HCT116 (cell line): ENCODE results near the gene ATRN.

Experiments used
- EZH2phosphoT487 ChIP-seq: fragments of 200-600 bp; IDR thresholded peaks from 2 replicates; pipeline ENCODE4 v1.6.1; 2018; ENCODE audit warnings: antibody characterized with exemption, borderline replicate concordance
- RAD21 ChIP-seq: IDR thresholded peaks from 2 replicates; pipeline ENCODE4 v1.6.1; 2012; ENCODE audit warnings: low read depth, mild to moderate bottlenecking
- TF ChIP-seq, protein P1 (sequence below): IDR thresholded peaks from 2 replicates; pipeline ENCODE4 v1.6.1; 2011; ENCODE audit warnings: mild to moderate bottlenecking, low read length, moderate library complexity; ENCODE audit not compliant: insufficient replicate concordance; ENCODE audit errors: extremely low read depth

DNA sequence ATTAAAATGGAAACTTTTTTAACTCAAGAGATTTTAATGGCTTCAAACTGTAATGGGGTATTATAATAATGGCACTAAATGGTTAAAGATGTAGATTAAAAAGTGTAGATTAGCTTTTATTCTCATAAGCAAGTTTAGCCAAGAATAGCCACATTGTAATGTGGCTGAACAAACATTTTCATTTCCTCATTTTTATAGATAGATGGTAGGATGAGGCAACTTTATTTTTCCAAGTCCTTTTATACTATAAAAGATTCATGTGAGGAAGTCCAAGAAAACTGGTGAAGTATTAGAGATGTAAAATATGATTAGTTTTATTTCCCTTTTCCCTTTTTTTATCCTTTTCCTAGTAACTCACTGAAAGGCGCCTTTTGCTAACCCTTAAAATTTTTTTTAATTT lies 88.8 kb downstream of the ATRN start:
- no peak for TF ChIP-seq RAD21
- no peak for TF ChIP-seq EZH2phosphoT487
- TF ChIP-seq, protein P1, sequence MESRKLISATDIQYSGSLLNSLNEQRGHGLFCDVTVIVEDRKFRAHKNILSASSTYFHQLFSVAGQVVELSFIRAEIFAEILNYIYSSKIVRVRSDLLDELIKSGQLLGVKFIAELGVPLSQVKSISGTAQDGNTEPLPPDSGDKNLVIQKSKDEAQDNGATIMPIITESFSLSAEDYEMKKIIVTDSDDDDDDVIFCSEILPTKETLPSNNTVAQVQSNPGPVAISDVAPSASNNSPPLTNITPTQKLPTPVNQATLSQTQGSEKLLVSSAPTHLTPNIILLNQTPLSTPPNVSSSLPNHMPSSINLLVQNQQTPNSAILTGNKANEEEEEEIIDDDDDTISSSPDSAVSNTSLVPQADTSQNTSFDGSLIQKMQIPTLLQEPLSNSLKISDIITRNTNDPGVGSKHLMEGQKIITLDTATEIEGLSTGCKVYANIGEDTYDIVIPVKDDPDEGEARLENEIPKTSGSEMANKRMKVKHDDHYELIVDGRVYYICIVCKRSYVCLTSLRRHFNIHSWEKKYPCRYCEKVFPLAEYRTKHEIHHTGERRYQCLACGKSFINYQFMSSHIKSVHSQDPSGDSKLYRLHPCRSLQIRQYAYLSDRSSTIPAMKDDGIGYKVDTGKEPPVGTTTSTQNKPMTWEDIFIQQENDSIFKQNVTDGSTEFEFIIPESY, result no peak
